HG03521 (cell line): Measurements from ENCODE around the gene IL12RB1.

Experiments used
- ATAC-seq: cut with Tn5 transposase; IDR thresholded peaks from one replicate; pipeline ENCODE4 v1.9.1; 2021; ENCODE audit warnings: mild to moderate bottlenecking, moderate library complexity; ENCODE audit not compliant: unreplicated experiment

The IL12RB1 gene

DNA sequence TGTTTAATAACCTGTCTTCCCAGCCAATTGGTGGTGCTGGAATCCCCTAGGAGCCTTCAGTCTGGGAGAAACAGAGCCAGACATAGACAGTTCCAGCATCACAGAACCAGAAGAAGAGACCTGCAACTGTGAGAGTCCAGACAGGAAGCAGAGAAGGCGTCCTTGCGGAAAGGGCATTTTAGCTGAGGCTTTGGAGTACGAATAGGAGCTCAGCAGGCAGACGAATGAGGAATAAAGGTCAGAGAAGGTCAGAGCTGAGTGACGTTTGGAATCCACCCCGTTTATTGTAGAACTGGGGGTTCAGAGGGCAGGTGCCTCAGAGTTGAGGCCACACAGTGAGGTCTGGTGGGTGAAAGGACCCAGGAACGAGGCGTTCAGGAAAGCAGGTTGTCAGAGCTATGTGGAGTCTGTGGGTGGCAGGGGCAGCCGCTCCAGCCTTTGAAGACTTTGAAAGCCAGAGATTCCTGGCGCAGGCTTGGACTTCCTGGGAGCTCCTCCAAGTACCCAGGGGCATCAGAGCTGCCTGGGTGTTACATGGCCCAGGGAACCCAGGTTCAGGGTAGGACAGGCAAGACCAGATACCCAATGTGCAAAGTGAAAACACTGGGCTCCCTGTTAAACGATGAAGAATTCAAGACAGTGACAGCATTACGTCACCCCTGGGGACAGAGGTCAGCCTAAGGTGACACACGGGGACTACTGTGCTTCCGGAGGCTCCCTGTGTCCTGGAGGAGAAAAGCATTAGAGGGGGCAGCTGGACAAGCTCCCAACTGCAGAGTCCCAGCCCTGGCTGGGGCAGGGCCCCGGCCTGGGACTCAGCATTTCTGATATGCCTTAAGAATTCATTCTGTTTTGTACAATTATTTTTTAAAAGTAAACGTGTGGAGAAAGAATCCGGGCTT is 73.3 kb downstream of the IL12RB1 start:
- no peak for ATAC-seq

- no peak for ATAC-seq
Observed at GRCh38 chr19:18010149-18010548, 76.6 kb downstream of the IL12RB1 start.

GRCh38 chr19:18009412-18010066 is 77.2 kb downstream of the IL12RB1 start:
- ATAC-seq, result no peak
